GM19193 (cell line): ENCODE data around the gene KATNA1.

ENCODE experiments used
- POLR2A ChIP-seq: IDR thresholded peaks from 4 replicates; pipeline ENCODE4 v1.6.1; 2011; ENCODE audit not compliant: insufficient read depth, insufficient read length; ENCODE audit errors: extremely low read depth

The KATNA1 gene

DNA sequence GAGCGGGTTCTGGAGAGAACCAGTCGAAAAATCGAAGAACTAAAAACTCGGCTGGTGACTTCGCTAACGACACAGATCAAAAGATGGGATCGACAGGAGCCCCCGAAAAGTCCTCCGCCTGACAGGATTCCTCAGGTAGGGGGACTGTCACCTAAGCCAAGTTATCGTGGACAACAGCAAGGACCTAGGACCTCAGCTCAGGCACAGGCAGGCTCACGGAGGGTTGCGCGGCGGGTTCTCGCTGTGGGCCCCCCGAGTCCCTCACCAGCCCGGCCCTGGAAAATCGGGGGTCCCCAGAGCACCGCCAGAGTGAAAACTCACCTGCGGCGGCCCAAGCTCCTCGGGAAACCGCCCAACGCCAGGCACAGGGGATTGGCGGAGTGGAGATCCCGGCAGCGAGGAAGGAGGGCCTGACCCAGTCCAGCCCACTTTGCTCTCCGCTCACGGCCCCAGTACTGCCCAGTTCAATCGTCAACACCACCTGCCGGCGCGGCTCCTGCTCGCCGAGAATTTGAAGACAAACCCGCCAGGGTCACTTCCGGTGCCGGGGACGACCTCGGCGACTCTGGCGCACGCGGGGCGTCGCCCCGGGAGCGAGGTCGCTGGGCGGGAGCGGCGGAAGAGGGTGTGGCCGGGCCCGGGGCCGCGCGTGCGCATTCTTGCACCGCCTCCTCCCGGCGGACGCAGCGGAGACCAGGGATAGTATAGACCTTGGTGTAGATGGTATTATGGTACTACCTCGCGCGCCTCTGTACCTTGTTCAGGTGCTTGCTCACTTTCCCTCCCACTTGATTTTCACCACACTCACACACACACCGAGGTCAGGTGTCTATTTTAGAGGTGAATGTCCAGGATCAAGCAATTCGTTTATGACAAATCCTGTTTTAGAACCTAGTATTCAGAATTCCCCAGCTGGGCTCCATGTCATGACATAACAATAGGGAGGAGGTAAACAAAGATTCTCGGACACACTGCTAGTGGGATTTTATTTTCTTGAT is at the start of gene KATNA1:
Gene KATNA1, minus strand, starts transcription at position 567 of the 998 bp plus-strand sequence. CDS start 10,167 bp downstream, outside the sequence.
- TF ChIP-seq POLR2A: peak; percentile 89

- TF ChIP-seq POLR2A: no peak
Observed at GRCh38 chr6:149698175-149698574, 49.7 kb upstream of the KATNA1 start.

DNA sequence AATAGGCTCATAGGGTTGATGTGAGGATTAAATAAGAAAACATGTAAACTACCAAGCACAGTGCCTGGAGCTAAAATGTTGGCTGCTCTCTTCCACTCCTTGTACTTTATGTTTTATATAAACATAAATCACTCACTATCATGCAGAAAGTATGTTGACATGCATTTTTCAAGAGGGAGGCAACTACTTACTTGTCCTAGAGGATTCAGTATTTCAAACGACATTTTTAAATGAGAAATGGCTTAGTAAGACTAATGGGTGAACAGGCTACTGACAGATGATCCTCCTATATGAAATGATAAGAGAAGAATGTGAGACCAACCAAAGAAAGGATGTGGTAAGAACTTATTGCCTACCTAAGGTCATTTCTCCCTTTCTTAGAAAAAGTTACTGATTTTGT is 48.4 kb upstream of the KATNA1 start:
- no peak for TF ChIP-seq POLR2A

GRCh38 chr6:149694921-149695320 is 46.4 kb upstream of the KATNA1 start:
- TF ChIP-seq POLR2A: no peak

GRCh38 chr6:149691201-149691600 is 42.7 kb upstream of the KATNA1 start:
- TF ChIP-seq POLR2A: no peak

GRCh38 chr6:149686230-149686629 is 37.7 kb upstream of the KATNA1 start:
- TF ChIP-seq POLR2A: no peak

DNA sequence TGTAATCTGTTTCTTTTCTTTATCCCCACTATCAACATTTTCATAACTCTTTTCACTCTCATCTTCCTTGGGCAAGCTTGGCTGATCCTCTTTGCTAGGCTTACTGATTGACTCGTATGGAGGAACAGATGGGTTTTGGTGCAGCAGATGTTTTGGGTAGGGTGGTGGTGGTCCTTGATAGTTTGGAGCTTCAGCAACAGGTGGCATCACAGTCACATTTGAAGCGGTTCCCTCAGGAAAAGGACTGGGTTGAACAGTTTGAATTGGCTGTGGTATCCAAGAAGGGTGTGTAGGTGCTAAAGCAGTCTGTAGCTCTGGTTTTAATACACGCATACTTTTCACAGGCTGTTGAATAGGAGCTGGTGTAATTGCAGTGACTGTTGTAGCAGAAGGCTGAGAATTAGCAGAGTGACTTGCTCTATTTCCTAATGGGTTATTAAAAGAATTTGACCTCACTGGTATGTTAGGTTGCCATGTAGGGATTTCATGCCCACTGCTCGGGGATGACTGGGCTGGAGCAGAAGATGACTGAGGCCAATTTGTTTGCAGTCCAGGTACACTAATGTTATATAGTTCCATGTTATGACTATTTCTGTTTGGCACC is 34.8 kb upstream of the KATNA1 start:
- no peak for TF ChIP-seq POLR2A

DNA sequence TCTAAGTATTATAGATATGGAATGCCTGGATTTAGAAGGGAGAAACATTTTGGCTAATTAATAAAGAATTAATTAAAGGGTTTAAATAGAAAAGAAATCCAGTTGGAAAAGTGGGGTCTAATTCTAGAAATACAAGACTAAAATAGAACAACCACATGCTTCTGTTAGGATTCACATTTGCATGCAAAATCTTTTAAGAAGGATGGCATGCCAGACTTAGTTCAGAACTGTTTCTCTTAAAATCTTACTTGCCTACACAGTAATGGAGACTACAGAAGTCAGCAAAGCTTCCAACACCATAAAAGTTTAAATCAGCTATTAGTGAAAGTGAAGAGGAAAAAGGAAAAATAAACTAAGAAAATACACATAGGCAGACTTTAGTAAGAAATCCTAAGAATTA is 32.7 kb upstream of the KATNA1 start:
- no peak for TF ChIP-seq POLR2A

GRCh38 chr6:149680503-149680902 is 32.0 kb upstream of the KATNA1 start:
- TF ChIP-seq POLR2A: no peak

- TF ChIP-seq POLR2A: no peak
Observed at GRCh38 chr6:149660028-149660427, 11.5 kb upstream of the KATNA1 start.

DNA sequence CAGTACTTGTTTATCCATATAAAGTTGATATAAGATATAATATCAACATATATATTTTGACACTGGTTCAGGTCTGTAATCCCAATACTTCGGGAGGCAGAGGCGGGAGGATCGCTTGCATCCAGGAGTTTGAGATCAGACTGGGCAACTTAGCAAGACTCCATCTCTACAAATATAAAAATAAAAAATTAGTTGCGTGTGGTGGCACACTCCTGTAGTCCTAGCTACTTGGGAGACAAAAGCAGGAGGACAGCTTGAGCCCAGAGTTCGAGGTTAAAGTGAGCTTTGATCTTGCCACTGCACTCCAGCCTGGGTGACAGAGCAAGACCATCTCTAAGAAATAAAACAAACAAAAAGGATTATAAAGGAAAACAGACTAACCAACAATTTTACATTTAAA is 8.9 kb upstream of the KATNA1 start:
- no peak for TF ChIP-seq POLR2A

- TF ChIP-seq POLR2A: no peak
Observed at GRCh38 chr6:149651056-149651455, 2.5 kb upstream of the KATNA1 start.

GRCh38 chr6:149646599-149646998 is 1.9 kb downstream of the KATNA1 start:
- TF ChIP-seq POLR2A: no peak

- TF ChIP-seq POLR2A: no peak
Observed at GRCh38 chr6:149642829-149643580, 5.5 kb downstream of the KATNA1 start.

- no peak for TF ChIP-seq POLR2A
Observed at GRCh38 chr6:149636124-149636523, 12.4 kb downstream of the KATNA1 start.
